ENCODE results near the gene POFUT2. TPM values are rescaled to one million over a fixed set of nuclear protein-coding genes. Genes with fewer than 3 reads are reported as not detected.

The POFUT2 gene
- total RNA-seq, 2 experiments from 2014 or later: 17.0 to 20.5 TPM

- H3K9me2 ChIP-seq (ENCODE audit: insufficient read depth, low read length): no peaks in the 10 kb centered on the region
- no peaks in the 10 kb centered on the region for H3K9me3 ChIP-seq (ENCODE audit: low read length)
- no peak for DNase-seq (ENCODE audit: low spot score)
- BruUV-seq (replicated peaks): no TSS peak
- no peak for TF ChIP-seq EZH2phosphoT487 (IDR thresholded peaks at IDR 0.05; ENCODE audit: borderline replicate concordance, low read depth, low read length)
- H3K27ac ChIP-seq (ENCODE audit: low read depth, low read length, poor library complexity, severe bottlenecking): no peak overlapping the region
- H2AFZ ChIP-seq (ENCODE audit: low read length): no peak overlapping the region
- no peaks in the 10 kb centered on the region for H3K79me2 ChIP-seq (ENCODE audit: insufficient read depth, low read depth, low read length)
- no peak overlapping the region for H3K4me3 ChIP-seq (ENCODE audit: low read depth, low read length, poor library complexity, severe bottlenecking)
- ChIA-PET POLR2A (no interaction called here), CTCF (ENCODE audit: unreplicated experiment) (no interaction called here)
- intact Hi-C loops (cut with micrococcal nuclease; ENCODE audit: unreplicated experiment): no loop called here
- H3K36me3 ChIP-seq (ENCODE audit: insufficient read depth, low read length): no peaks in the 10 kb centered on the region
- no peak overlapping the region for H3K4me2 ChIP-seq (ENCODE audit: low read length)
- no peaks in the 10 kb centered on the region for H4K20me1 ChIP-seq (ENCODE audit: insufficient read depth, low read length)
- no peaks in the 10 kb centered on the region for H3K4me1 ChIP-seq (ENCODE audit: insufficient read depth, low read length, poor library complexity, severe bottlenecking)
These were observed 13.3 kb upstream of the POFUT2 start for GRCh38 chr21:45300786-45301520.

DNA sequence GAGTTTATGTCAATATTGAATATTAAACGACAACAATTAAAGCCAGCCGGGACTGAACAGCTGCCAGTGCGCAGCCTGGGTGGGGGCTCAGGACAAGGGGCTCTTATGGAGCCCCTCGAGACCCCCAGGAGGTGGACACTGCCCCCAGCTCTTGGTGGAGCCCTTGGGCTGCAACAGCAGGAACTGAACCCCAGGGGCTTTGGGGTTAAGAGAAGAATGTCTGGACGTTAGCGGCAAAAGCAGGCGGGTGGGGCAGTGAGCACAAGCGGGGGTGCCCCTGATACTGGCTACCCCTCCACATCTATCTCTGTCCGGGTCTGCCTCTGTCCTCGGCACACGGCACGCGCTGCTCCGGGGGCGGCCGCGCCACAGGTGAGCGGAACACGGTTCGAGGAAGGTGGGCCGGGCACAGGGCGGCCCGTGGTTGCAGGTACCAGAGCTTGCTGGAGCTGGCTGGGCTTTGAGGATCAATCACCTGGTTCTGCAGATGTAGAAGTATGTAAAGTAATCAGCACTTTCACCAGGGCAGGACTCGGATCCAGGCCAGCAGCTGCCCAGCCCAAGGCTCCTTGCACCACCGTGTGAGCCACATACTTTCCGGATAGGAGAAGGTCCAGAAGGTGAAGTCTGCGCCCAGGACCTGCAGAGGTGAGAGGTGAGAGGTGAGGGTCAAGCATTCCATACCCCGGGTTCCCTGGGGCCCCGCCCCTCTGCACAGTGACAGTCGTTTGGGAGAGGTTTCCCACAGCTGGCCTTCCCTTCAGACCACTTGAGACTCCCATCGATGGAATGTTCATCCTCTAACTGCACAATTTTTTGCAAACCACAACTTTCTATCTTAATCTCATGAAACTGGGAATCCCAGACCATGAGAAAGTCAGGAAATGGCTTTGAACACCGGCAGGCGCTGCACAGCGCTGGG, 12.4 kb upstream of the POFUT2 start:
- no peak overlapping the region for H3K4me2 ChIP-seq (ENCODE audit: low read length)
- intact Hi-C loops (cut with micrococcal nuclease; ENCODE audit: unreplicated experiment): no loop called here
- no peaks in the 10 kb centered on the region for H3K36me3 ChIP-seq (ENCODE audit: insufficient read depth, low read length)
- H2AFZ ChIP-seq (ENCODE audit: low read length): no peak overlapping the region
- no peaks in the 10 kb centered on the region for H3K9me2 ChIP-seq (ENCODE audit: insufficient read depth, low read length)
- TF ChIP-seq CTCF (conservative IDR thresholded peaks at IDR 0.05; ENCODE audit: low read length) (no peak), EZH2phosphoT487 (IDR thresholded peaks at IDR 0.05; ENCODE audit: borderline replicate concordance, low read depth, low read length) (no peak)
- H3K27ac ChIP-seq (ENCODE audit: low read depth, low read length, poor library complexity, severe bottlenecking): no peak overlapping the region
- POLR2A ChIA-PET: no interaction called here
- H3K4me3 ChIP-seq (ENCODE audit: low read depth, low read length, poor library complexity, severe bottlenecking): no peak overlapping the region
- DNase-seq (ENCODE audit: low spot score): no peak
- H3K4me1 ChIP-seq (ENCODE audit: insufficient read depth, low read length, poor library complexity, severe bottlenecking): no peaks in the 10 kb centered on the region
- no peaks in the 10 kb centered on the region for H4K20me1 ChIP-seq (ENCODE audit: insufficient read depth, low read length)
- no peaks in the 10 kb centered on the region for H3K9me3 ChIP-seq (ENCODE audit: low read length)
- CTCF ChIA-PET (ENCODE audit: unreplicated experiment): no interaction called here
- BruUV-seq (replicated peaks): no TSS peak
- no peaks in the 10 kb centered on the region for H3K79me2 ChIP-seq (ENCODE audit: insufficient read depth, low read depth, low read length)

- intact Hi-C loops (cut with micrococcal nuclease; ENCODE audit: unreplicated experiment): no loop called here
- no peaks in the 10 kb centered on the region for H3K4me1 ChIP-seq (ENCODE audit: insufficient read depth, low read length, poor library complexity, severe bottlenecking)
These were observed 11.6 kb upstream of the POFUT2 start for GRCh38 chr21:45299026-45299863.

More at GRCh38 chr21:45299026-45299863, 11.6 kb upstream of the POFUT2 start:
- H3K9me3 ChIP-seq (ENCODE audit: low read length): no peaks in the 10 kb centered on the region
- no peaks in the 10 kb centered on the region for H3K79me2 ChIP-seq (ENCODE audit: insufficient read depth, low read depth, low read length)
- H4K20me1 ChIP-seq (ENCODE audit: insufficient read depth, low read length): no peaks in the 10 kb centered on the region
- no peak for DNase-seq (ENCODE audit: low spot score)
- no peak overlapping the region for H3K4me2 ChIP-seq (ENCODE audit: low read length)
- H2AFZ ChIP-seq (ENCODE audit: low read length): no peak overlapping the region
- no peak for TF ChIP-seq CTCF (conservative IDR thresholded peaks at IDR 0.05; ENCODE audit: low read length)
- TF ChIP-seq EZH2phosphoT487 (IDR thresholded peaks at IDR 0.05; ENCODE audit: borderline replicate concordance, low read depth, low read length): no peak
- H3K27ac ChIP-seq (ENCODE audit: low read depth, low read length, poor library complexity, severe bottlenecking): no peak overlapping the region
- H3K36me3 ChIP-seq (ENCODE audit: insufficient read depth, low read length): no peaks in the 10 kb centered on the region
- ChIA-PET POLR2A (no interaction called here), CTCF (ENCODE audit: unreplicated experiment) (no interaction called here)
- no peak overlapping the region for H3K4me3 ChIP-seq (ENCODE audit: low read depth, low read length, poor library complexity, severe bottlenecking)
- H3K9me2 ChIP-seq (ENCODE audit: insufficient read depth, low read length): no peaks in the 10 kb centered on the region
- no TSS peak for BruUV-seq (replicated peaks)
